Gastrocnemius medialis (tissue), 4 donors: ENCODE results near the gene SLAMF8. TPM values are rescaled to one million over a fixed set of nuclear protein-coding genes. Genes with fewer than 3 reads are reported as not detected.

ENCODE experiments used
- ATAC-seq, 2 donors: fragments of 150-250 bp; one replicate each; pipeline ENCODE4 v1.9.1; 2016
- DNase-seq, 2 donors: peaks; one replicate each; pipeline ENCODE4 v3.0.0-alpha.2; 2019
- H3K27ac ChIP-seq, 4 donors: fragments of 200-600 bp; sonication (generic); 1 replicate in 1 of 4; 2 replicates in 3 of 4; pipeline ENCODE4 v1.5.1; 2016 to 2018; ENCODE audit warnings: mild to moderate bottlenecking in 2 of 4, moderate library complexity in 1 of 4
- H3K27me3 ChIP-seq, 3 donors: fragments of 200-600 bp; sonication (generic) in 2 of 3; 1 replicate in 1 of 3; 2 replicates in 2 of 3; pipeline versions ENCODE4 v1.5.1 to v1.6.0; 2016 to 2019; ENCODE audit warnings: mild to moderate bottlenecking in 1 of 3, moderate library complexity in 1 of 3
- H3K36me3 ChIP-seq, 2 donors: fragments of 200-600 bp; sonication (generic) in 1 of 2; one replicate each; pipeline ENCODE4 v1.5.1; 2017 to 2018
- H3K4me1 ChIP-seq, 2 donors: fragments of 200-600 bp; sonication (generic) in 1 of 2; one replicate each; pipeline ENCODE4 v1.5.1; 2016 to 2017; ENCODE audit warnings: mild to moderate bottlenecking in 2 of 2
- H3K4me3 ChIP-seq, 4 donors: fragments of 200-600 bp; sonication (generic) in 3 of 4; 1 replicate in 1 of 4; 2 replicates in 3 of 4; pipeline ENCODE4 v1.5.1; 2016 to 2019; ENCODE audit warnings: mild to moderate bottlenecking in 2 of 4
- H3K9me3 ChIP-seq, 3 donors: fragments of 200-600 bp; sonication (generic) in 2 of 3; 1 replicate in 1 of 3; 2 replicates in 2 of 3; pipeline ENCODE4 v1.5.1; 2016 to 2019
- POLR2A ChIP-seq, 2 donors: fragments of 450-650 bp; IDR thresholded peaks; one replicate each; pipeline ENCODE4 v1.6.1; 2017; ENCODE audit warnings: antibody characterized with exemption in 2 of 2, mild to moderate bottlenecking in 2 of 2, moderate library complexity in 2 of 2
- in situ Hi-C, 4 donors: fragments of 200-750 bp; cut with MboI; loops; one replicate each; pipeline versions ENCODE4 v1.15.0 to v1.8.0; 2017; ENCODE audit warnings: low sequenced_read_pairs in 4 of 4
- intact Hi-C: fragments of 100-400 bp; cut with DNase I; formaldehyde crosslinking; loops from one replicate; pipeline ENCODE4 v1.15.1; 2023; ENCODE audit warnings: low total_unique reads
- total RNA-seq, 4 donors: library from RNA; depleted of rRNA; stranded (reverse); fragments of >200 nt; gene quantifications; one replicate each; pipeline versions ENCODE4 v1.1.0 to v1.2.3, GENCODE V29; 2016
- TF ChIP-seq, protein P1 (sequence below), 5 experiments: fragments of 450-650 bp in 3 of 5; fragments of 200-600 bp in 2 of 5; sonication (generic) in 2 of 5; IDR thresholded peaks in 4 of 5; conservative IDR thresholded peaks in 1 of 5; 1 replicate in 4 of 5; 2 replicates in 1 of 5; pipeline ENCODE4 v1.5.1; 2016 to 2019; ENCODE audit warnings: antibody characterized with exemption in 5 of 5, mild to moderate bottlenecking in 3 of 5, moderate library complexity in 3 of 5

The SLAMF8 gene
- total RNA-seq = 1 to 10 TPM in 2 of 4 donors, under 1 TPM in 1, not detected in 1; 0.75 to 2.3 (median 2.0) TPM

DNA sequence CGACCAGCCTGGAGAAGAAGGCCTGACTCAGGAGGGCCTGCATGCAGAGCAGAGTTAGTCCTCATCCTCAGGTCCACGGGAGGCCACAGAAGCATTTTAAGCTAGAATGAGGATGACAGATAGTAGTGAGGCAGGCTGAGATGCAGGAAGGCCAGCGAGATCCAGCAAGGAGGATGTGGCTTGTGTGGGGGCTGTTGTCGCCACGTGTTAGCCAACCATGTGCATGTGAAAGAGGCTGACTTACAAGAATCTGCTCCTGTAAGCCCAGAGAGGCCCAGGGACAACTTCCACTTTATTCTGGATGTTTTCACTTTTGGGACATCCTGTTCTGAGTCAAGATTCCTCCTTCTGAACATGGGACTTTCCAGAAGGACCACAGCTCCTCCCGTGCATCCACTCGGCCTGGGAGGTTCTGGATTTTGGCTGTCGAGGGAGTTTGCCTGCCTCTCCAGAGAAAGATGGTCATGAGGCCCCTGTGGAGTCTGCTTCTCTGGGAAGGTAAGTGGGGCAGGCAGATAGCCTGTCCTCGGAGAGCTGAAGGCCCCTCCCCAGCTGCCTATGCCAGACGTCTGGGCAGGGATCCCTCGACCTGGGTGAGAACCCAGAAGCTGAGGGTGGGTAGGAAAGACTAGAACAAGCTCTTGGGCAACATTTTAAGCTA is at the start of gene SLAMF8:
Gene SLAMF8 (plus strand): TSS at position 433 of the 661 bp plus-strand sequence. CDS start 26 bp downstream, at position 459.
- H3K27ac ChIP-seq = no peak within 1 kb of the TSS
- in situ Hi-C loops = no loop called here
- peak in 1 of 2 donors; percentile 12 for ATAC-seq

DNA sequence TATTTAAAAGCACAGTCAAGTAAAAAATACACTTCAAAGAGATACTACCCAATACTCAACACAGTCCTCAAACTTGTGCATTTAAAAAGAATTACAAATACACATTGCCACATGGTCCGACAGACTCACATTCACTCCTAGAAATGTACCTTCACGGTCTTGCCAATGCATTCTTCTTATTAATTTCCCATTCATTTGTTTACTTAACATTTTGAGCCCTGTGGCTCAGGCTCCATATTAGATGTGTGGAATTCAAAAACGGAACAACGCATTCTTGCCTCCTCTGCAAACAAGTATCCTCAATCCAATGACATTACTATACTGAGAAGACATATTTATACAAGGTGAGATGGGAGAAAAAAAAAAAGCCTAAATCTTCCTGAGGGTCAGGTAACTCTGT is 48.4 kb upstream of the SLAMF8 start:
- DNase-seq (no peak), ATAC-seq (no peak)
- TF ChIP-seq POLR2A (IDR thresholded peaks at IDR 0.05) = no peak
- TF ChIP-seq, protein P1, sequence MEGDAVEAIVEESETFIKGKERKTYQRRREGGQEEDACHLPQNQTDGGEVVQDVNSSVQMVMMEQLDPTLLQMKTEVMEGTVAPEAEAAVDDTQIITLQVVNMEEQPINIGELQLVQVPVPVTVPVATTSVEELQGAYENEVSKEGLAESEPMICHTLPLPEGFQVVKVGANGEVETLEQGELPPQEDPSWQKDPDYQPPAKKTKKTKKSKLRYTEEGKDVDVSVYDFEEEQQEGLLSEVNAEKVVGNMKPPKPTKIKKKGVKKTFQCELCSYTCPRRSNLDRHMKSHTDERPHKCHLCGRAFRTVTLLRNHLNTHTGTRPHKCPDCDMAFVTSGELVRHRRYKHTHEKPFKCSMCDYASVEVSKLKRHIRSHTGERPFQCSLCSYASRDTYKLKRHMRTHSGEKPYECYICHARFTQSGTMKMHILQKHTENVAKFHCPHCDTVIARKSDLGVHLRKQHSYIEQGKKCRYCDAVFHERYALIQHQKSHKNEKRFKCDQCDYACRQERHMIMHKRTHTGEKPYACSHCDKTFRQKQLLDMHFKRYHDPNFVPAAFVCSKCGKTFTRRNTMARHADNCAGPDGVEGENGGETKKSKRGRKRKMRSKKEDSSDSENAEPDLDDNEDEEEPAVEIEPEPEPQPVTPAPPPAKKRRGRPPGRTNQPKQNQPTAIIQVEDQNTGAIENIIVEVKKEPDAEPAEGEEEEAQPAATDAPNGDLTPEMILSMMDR (IDR thresholded peaks at IDR 0.05 in 4 of 5, conservative IDR thresholded peaks at IDR 0.05 in 1 of 5) = no peak
- in situ Hi-C loops = loop anchor here in 3 of 4 donors (10.0 to 25.0 kb wide), 3 partner anchors 234 to 616 kb away; partner anchors contain the start of genes CADM3 (in 1 of the 3) and PIGM (in 1 of the 3)
- no peaks in the 10 kb centered on the region for H3K9me3 ChIP-seq
- H3K36me3 ChIP-seq = no peaks in the 10 kb centered on the region
- no peak overlapping the region for H3K4me3 ChIP-seq
- peaks cover 15 to 20% of the 10 kb centered on the region in 2 donors for H3K4me1 ChIP-seq
- intact Hi-C loops = no loop called here
- H3K27me3 ChIP-seq = no peaks in the 10 kb centered on the region
- peak overlapping the region in 2 of 4 donors; percentile 83 to 92 for H3K27ac ChIP-seq

More for the DNA sequence above, at the start of gene SLAMF8:
- DNase-seq = peak; percentile 27 to 36
- H3K27me3 ChIP-seq = peaks cover 0 to 4% (median 2%) of the 10 kb centered on the region in 3 donors
- peaks cover 0 to 10% of the 10 kb centered on the region in 2 donors for H3K4me1 ChIP-seq
- H3K9me3 ChIP-seq = no peaks in the 10 kb centered on the region
- intact Hi-C loops = no loop called here
- no peak within 1 kb of the TSS for H3K4me3 ChIP-seq
- no peaks in the 10 kb centered on the region for H3K36me3 ChIP-seq
- TF ChIP-seq, protein P1 (IDR thresholded peaks at IDR 0.05 in 4 of 5, conservative IDR thresholded peaks at IDR 0.05 in 1 of 5) = no peak
- no peak for TF ChIP-seq POLR2A (IDR thresholded peaks at IDR 0.05)

GRCh38 chr1:159779403-159779851 is 47.2 kb upstream of the SLAMF8 start:
- Histone ChIP-seq H3K9me3 (no peaks in the 10 kb centered on the region), H3K4me3 (no peak overlapping the region), H3K27ac (peak overlapping the region; percentile 81 to 92 (median 84)), H3K27me3 (no peaks in the 10 kb centered on the region), H3K4me1 (peaks cover 15 to 20% of the 10 kb centered on the region in 2 donors), H3K36me3 (no peaks in the 10 kb centered on the region)
- TF ChIP-seq, protein P1 (IDR thresholded peaks at IDR 0.05 in 4 of 5, conservative IDR thresholded peaks at IDR 0.05 in 1 of 5) = no peak
- no peak for TF ChIP-seq POLR2A (IDR thresholded peaks at IDR 0.05)
- DNase-seq = peak; percentile 55 to 74
- in situ Hi-C loops = loop anchor here in 3 of 4 donors (10.0 to 25.0 kb wide), 3 partner anchors 233 to 617 kb away; partner anchors contain the start of genes CADM3 (in 1 of the 3) and PIGM (in 1 of the 3)
- intact Hi-C loops = no loop called here
- ATAC-seq = peak; percentile 51 to 75

DNA sequence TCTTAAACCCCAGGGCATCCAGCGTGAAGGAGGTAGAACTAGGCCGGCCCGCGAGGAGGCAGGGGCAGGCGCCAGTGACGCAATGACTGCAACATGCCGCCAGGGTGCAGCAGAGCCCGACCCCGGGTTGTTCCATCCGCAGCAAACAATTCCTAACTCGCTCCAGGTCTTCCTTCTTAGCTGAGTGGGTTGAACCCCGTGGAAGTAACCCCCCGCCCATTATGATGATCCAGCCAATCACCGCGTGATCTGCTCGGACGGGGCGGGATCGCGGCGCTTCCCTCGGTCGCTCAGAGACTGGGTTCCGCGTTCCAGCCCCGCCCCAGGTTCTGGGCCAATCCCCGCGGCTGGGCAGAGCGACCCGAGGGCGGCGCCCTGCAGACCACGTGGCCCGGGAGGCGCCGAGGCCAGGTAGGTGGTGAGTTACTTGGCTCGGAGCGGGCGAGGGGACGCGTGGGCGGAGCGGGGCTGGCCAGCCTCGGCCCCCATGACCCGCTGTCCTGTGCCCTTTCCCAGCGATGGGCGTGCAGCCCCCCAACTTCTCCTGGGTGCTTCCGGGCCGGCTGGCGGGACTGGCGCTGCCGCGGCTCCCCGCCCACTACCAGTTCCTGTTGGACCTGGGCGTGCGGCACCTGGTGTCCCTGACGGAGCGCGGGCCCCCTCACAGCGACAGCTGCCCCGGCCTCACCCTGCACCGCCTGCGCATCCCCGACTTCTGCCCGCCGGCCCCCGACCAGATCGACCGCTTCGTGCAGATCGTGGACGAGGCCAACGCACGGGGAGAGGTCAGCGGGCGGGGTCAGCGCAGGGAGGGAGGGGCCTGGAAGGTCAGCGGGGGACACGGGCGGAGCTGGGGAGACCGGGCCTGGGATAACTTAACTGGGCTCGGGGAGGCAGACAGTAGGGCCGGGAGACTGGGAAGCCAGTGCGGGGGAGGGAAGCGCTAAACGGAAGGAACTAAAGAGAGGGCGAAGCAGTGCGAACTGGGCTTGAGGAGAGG is 45.8 kb upstream of the SLAMF8 start, which contains the start of gene DUSP23:
Gene DUSP23 (plus strand): TSS at position 380 of the 1,000 bp plus-strand sequence. CDS start 139 bp downstream, at position 519.
- H3K36me3 ChIP-seq = no peaks in the 10 kb centered on the region
- peak; percentile 96 to 97 for ATAC-seq
- H3K9me3 ChIP-seq = no peaks in the 10 kb centered on the region
- TF ChIP-seq, protein P1 (IDR thresholded peaks at IDR 0.05 in 4 of 5, conservative IDR thresholded peaks at IDR 0.05 in 1 of 5) = peak; percentile 90 to 94 (median 93)
- TF ChIP-seq POLR2A (IDR thresholded peaks at IDR 0.05) = peak; percentile 76 to 83
- H3K4me1 ChIP-seq = peaks cover 15 to 20% of the 10 kb centered on the region in 2 donors
- H3K27me3 ChIP-seq = no peaks in the 10 kb centered on the region
- H3K4me3 ChIP-seq = peak within 1 kb of the TSS; percentile 73 to 95 (median 85)
- in situ Hi-C loops (loop anchor here in 3 of 4 donors (10.0 to 25.0 kb wide), 3 partner anchors 231 to 619 kb away; partner anchors contain the start of genes CADM3 (in 1 of the 3) and PIGM (in 1 of the 3)), intact Hi-C loops (loop anchor here (1.0 to 5.0 kb wide), 5 partner anchors 50 to 251 kb away; no protein-coding TSS in a partner anchor)
- peak within 1 kb of the TSS; percentile 81 to 92 (median 84) for H3K27ac ChIP-seq
- peak; percentile 97 to 98 for DNase-seq
